Mammary epithelial cell (primary cell): Measurements from ENCODE around the gene HSH2D.

Experiments used
- CTCF ChIP-seq, 2 donors: IDR thresholded peaks in 1 of 2; conservative IDR thresholded peaks in 1 of 2; 2 replicates each; pipeline ENCODE4 v1.5.1; 2011 to 2012; ENCODE audit warnings: inconsistent platforms in 2 of 2, low read length in 2 of 2, mild to moderate bottlenecking in 2 of 2, control low read depth in 1 of 2, low read depth in 1 of 2; ENCODE audit not compliant: insufficient read depth in 1 of 2; ENCODE audit errors: extremely low read depth in 1 of 2
- EZH2 ChIP-seq: IDR thresholded peaks from 2 replicates; pipeline ENCODE4 v1.6.1; 2012; ENCODE audit warnings: low read length, inconsistent platforms, borderline replicate concordance

GRCh38 chr19:16160445-16160942 lies 17.0 kb downstream of the HSH2D start:
- TF ChIP-seq EZH2: no peak
- TF ChIP-seq CTCF (conservative IDR thresholded peaks at IDR 0.05 in 1 of 2, IDR thresholded peaks at IDR 0.05 in 1 of 2; ENCODE audit: extremely low read depth in 1 of 2, insufficient read depth in 1 of 2, low read depth in 1 of 2, low read length in 2 of 2): no peak
